Stimulated activated CD4-positive, alpha-beta T cell treated with anti-CD3 and anti-CD28 coated beads, Interleukin-4, amount 100 ng/mL, for 4 hours (primary cell): ENCODE data around the gene LHX2.

ENCODE experiments used
- DNase-seq, 2 experiments: peaks; one replicate each; pipeline ENCODE4 v3.0.0-alpha.2; 2020

Gene LHX2

GRCh38 chr9:124068251-124068650 lies 56.7 kb downstream of the LHX2 start:
- DNase-seq, result no peak

GRCh38 chr9:124074746-124075145 lies 63.2 kb downstream of the LHX2 start:
- DNase-seq, result no peak

- no peak for DNase-seq
These were observed 64.2 kb downstream of the LHX2 start for GRCh38 chr9:124075761-124076160.

DNA sequence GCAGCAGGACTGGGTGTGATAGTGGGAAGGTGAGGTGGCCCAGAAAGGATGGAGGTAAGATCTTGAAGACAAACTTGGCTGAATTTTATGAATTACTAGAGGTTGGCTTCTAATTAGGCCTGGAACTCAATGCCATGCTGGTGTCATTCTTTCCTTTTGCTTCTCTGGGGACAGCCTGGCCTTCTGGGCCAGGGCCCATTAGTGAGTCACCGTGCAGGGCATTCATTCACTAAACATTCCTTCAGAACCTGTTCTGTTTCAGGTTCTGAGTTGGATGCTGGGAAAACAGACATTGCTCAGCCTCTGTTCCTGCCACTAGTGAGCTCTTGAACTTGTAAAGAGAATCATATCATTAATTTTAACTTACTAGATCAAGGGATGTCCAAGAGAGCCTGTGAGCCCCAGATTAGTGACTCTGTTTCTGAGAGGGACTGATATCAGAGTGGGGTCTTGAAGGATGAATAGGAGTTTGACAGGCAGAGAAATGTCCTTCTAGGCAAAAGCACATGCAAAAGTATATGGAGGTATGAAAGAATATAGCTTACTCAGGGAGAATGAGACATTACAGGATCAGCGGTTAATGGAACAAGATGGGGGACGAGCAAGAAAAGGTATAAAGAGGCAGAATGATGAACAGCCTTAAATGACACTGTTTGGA lies 66.5 kb downstream of the LHX2 start:
- DNase-seq, result no peak

GRCh38 chr9:124078641-124079040 lies 67.1 kb downstream of the LHX2 start:
- DNase-seq, result no peak

GRCh38 chr9:124079176-124079925 lies 67.8 kb downstream of the LHX2 start:
- no peak for DNase-seq

- DNase-seq, result no peak
These were observed 71.1 kb downstream of the LHX2 start for GRCh38 chr9:124082622-124083021.
